HG03139 (cell line): Measurements from ENCODE around the gene TIMP2.
"Not testable (repeated sequence)": the region's sequence is repeated elsewhere in the genome, so short reads cannot be mapped to it uniquely, and the experiment has no call there.

ENCODE experiments used
- ATAC-seq: cut with Tn5 transposase; IDR thresholded peaks from one replicate; pipeline ENCODE4 v1.9.1; 2021; ENCODE audit not compliant: unreplicated experiment

TIMP2 gene

GRCh38 chr17:78956254-78956653, 31.1 kb upstream of the TIMP2 start:
- ATAC-seq: no peak

GRCh38 chr17:78954684-78955083, 29.5 kb upstream of the TIMP2 start:
- ATAC-seq: no peak

GRCh38 chr17:78953356-78954350, 28.5 kb upstream of the TIMP2 start:
- ATAC-seq: no peak

- no peak for ATAC-seq
Observed at GRCh38 chr17:78952706-78953105, 27.5 kb upstream of the TIMP2 start.

GRCh38 chr17:78951967-78952551, 26.9 kb upstream of the TIMP2 start:
- no peak for ATAC-seq

- no peak for ATAC-seq
Observed at GRCh38 chr17:78950870-78951269, 25.7 kb upstream of the TIMP2 start.

- no peak for ATAC-seq
Observed at GRCh38 chr17:78947235-78948149, 22.3 kb upstream of the TIMP2 start.

- no peak for ATAC-seq
Observed at GRCh38 chr17:78946631-78947030, 21.4 kb upstream of the TIMP2 start.

GRCh38 chr17:78946131-78946530, 20.9 kb upstream of the TIMP2 start:
- no peak for ATAC-seq

GRCh38 chr17:78945455-78945854, 20.3 kb upstream of the TIMP2 start:
- not testable (repeated sequence) for ATAC-seq

- ATAC-seq: no peak
Observed at GRCh38 chr17:78944956-78945355, 19.8 kb upstream of the TIMP2 start.

GRCh38 chr17:78944026-78944425, 18.8 kb upstream of the TIMP2 start:
- no peak for ATAC-seq

- no peak for ATAC-seq
Observed at GRCh38 chr17:78940708-78941107, 15.5 kb upstream of the TIMP2 start.

- no peak for ATAC-seq
Observed at GRCh38 chr17:78940258-78940657, 15.1 kb upstream of the TIMP2 start.

- no peak for ATAC-seq
Observed at GRCh38 chr17:78939615-78940014, 14.4 kb upstream of the TIMP2 start.

- ATAC-seq: no peak
Observed at GRCh38 chr17:78937561-78937960, 12.4 kb upstream of the TIMP2 start.

- ATAC-seq: no peak
Observed at GRCh38 chr17:78935419-78936323, 10.5 kb upstream of the TIMP2 start.

- no peak for ATAC-seq
Observed at GRCh38 chr17:78934681-78935418, 9.7 kb upstream of the TIMP2 start.

- ATAC-seq: no peak
Observed at GRCh38 chr17:78933959-78934568, 8.9 kb upstream of the TIMP2 start.
